Hematopoietic multipotent progenitor cell treated with erythropoietin and hydrocortisone succinate and interleukin-3 and kit ligand, for 4 days (in vitro differentiated cells): Measurements from ENCODE around the gene NSG2.

Experiments
- DNase-seq: peaks from one replicate; pipeline ENCODE4 v3.0.0-alpha.2; 2015

Gene NSG2

GRCh38 chr5:174155281-174155680 lies 109.8 kb downstream of the NSG2 start:
- DNase-seq, result no peak

- DNase-seq, result no peak
Measured at GRCh38 chr5:174155706-174156105, 110.2 kb downstream of the NSG2 start.

GRCh38 chr5:174157048-174157447 lies 111.5 kb downstream of the NSG2 start:
- DNase-seq, result no peak
